Panc1 (cell line): ENCODE results near the gene CPA3. TPM values are rescaled to one million over a fixed set of nuclear protein-coding genes. Genes with fewer than 3 reads are reported as not detected.

Source experiments
- ATAC-seq: fragments of 200-7000 bp; cut with Tn5 transposase; 2 replicates; pipeline ENCODE4 v1.9.1; 2020; ENCODE audit warnings: mild to moderate bottlenecking, moderate library complexity
- BruUV-seq: library from RNA; stranded (reverse); fragments of 400-500 nt; replicated peaks from 2 replicates; lab custom pipeline; 2021; lab: Mats Ljungman, UMichigan
- CTCF ChIA-PET: fragments of 300-600 bp; sonication (Branson Sonifier 250); formaldehyde crosslinking; loops from one replicate; lab custom pipeline; 2022; ENCODE audit warnings: antibody characterized with exemption; lab: Charles Lee
- POLR2A ChIA-PET: fragments of 300-600 bp; sonication (Branson Sonifier 250); formaldehyde crosslinking; loops from one replicate; lab custom pipeline; 2022; ENCODE audit warnings: antibody characterized with exemption; lab: Charles Lee
- DNase-seq: peaks from one replicate; pipeline ENCODE4 v3.0.0-alpha.2; 2010; ENCODE audit warnings: low read depth, low spot score
- H3K27ac ChIP-seq: 2 replicates; pipeline ENCODE4 v1.5.1; 2011; ENCODE audit warnings: mild to moderate bottlenecking, low read length, inconsistent platforms
- H3K27me3 ChIP-seq: fragments of 200-500 bp; sonication (Bioruptor generic); 2 replicates; pipeline ENCODE4 v1.6.0; 2014; ENCODE audit warnings: low read length, inconsistent platforms; ENCODE audit not compliant: control insufficient read depth, insufficient read depth
- H3K36me3 ChIP-seq: fragments of 200-500 bp; sonication (Bioruptor generic); 2 replicates; pipeline ENCODE4 v1.5.1; 2014; ENCODE audit warnings: inconsistent platforms, mild to moderate bottlenecking, low read length, moderate library complexity; ENCODE audit not compliant: control insufficient read depth, insufficient read depth
- H3K4me1 ChIP-seq: 2 replicates; pipeline ENCODE4 v1.5.1; 2011; ENCODE audit warnings: inconsistent platforms, mild to moderate bottlenecking, low read length, moderate library complexity; ENCODE audit not compliant: control insufficient read depth, insufficient read depth
- H3K4me3 ChIP-seq, 2 experiments: 2 replicates each; pipeline ENCODE4 v1.5.1; 2011 to 2012; ENCODE audit warnings: low read depth in 2 of 2, low read length in 2 of 2, mild to moderate bottlenecking in 2 of 2, inconsistent platforms in 1 of 2, moderate library complexity in 1 of 2
- H3K9me3 ChIP-seq: fragments of 200-500 bp; sonication (Bioruptor generic); 2 replicates; pipeline ENCODE4 v1.5.1; 2014; ENCODE audit warnings: low read depth, mild to moderate bottlenecking, inconsistent platforms, low read length, moderate library complexity; ENCODE audit not compliant: control insufficient read depth, insufficient read depth
- CTCF ChIP-seq: fragments of 450-650 bp; IDR thresholded peaks from 2 replicates; pipeline ENCODE4 v1.5.1; 2017; ENCODE audit warnings: mild to moderate bottlenecking
- POLR2AphosphoS5 ChIP-seq: IDR thresholded peaks from 2 replicates; pipeline ENCODE4 v1.6.1; 2012; ENCODE audit warnings: mild to moderate bottlenecking, low read depth, low read length, moderate library complexity
- REST ChIP-seq, 2 experiments: IDR thresholded peaks; 2 replicates each; pipeline ENCODE4 v1.6.1; 2011 to 2012; ENCODE audit warnings: low read depth in 2 of 2, control low read depth in 1 of 2, low read length in 1 of 2, mild to moderate bottlenecking in 1 of 2, moderate library complexity in 1 of 2; ENCODE audit not compliant: insufficient read depth in 1 of 2
- SIN3A ChIP-seq: IDR thresholded peaks from 2 replicates; pipeline ENCODE4 v1.6.1; 2012; ENCODE audit warnings: low read depth, mild to moderate bottlenecking, low read length, moderate library complexity, borderline replicate concordance; ENCODE audit not compliant: insufficient read depth
- TCF7L2 ChIP-seq: IDR thresholded peaks from 2 replicates; pipeline ENCODE4 v1.6.1; 2011; ENCODE audit warnings: mild to moderate bottlenecking, low read depth, low read length, inconsistent platforms
- in situ Hi-C: cut with HindIII; loops from 2 replicates; pipeline ENCODE4 v1.10.0; 2016; ENCODE audit warnings: low sequenced_read_pairs, low pct_unique_long_range_greater_than_20kb
- intact Hi-C: fragments of 100-400 bp; cut with micrococcal nuclease; formaldehyde crosslinking; loops from one replicate; pipeline ENCODE4 v1.10.0; 2022; ENCODE audit not compliant: unreplicated experiment
- total RNA-seq: library from RNA; stranded (reverse); gene quantifications from one replicate; pipeline ENCODE4 v1.2.1, GENCODE V29; 2021; ENCODE audit not compliant: unreplicated experiment

CPA3 gene
- total RNA-seq, 1 experiment from 2014 or later: not detected

GRCh38 chr3:148911173-148911572 lies 46.1 kb downstream of the CPA3 start:
- Histone ChIP-seq H3K4me3 (no peak overlapping the region), H3K36me3 (no peaks in the 10 kb centered on the region), H3K9me3 (no peaks in the 10 kb centered on the region), H3K27me3 (peaks cover 9% of the 10 kb centered on the region; the same call in 1 of the 2 replicates), H3K27ac (no peak overlapping the region), H3K4me1 (no peaks in the 10 kb centered on the region)
- no peak for ATAC-seq
- intact Hi-C loops (no loop called here), in situ Hi-C loops (no loop called here)
- no TSS peak for BruUV-seq
- TF ChIP-seq SIN3A (no peak), POLR2AphosphoS5 (no peak), TCF7L2 (no peak), REST (IDR thresholded peaks at IDR 0.05; ENCODE audit: insufficient read depth in 1 of 2, low read depth in 2 of 2, low read length in 1 of 2) (no peak)
- CTCF ChIA-PET: no interaction called here
- POLR2A ChIA-PET: no interaction called here
- no peak for DNase-seq

GRCh38 chr3:148911592-148911991 lies 46.5 kb downstream of the CPA3 start:
- in situ Hi-C loops: no loop called here
- BruUV-seq: no TSS peak
- no peak for ATAC-seq
- no peak for DNase-seq
- peaks cover 9% of the 10 kb centered on the region; the same call in 1 of the 2 replicates for H3K27me3 ChIP-seq
- intact Hi-C loops: no loop called here
- no peak overlapping the region for H3K27ac ChIP-seq
- H3K36me3 ChIP-seq: no peaks in the 10 kb centered on the region
- TF ChIP-seq POLR2AphosphoS5: no peak
- no peaks in the 10 kb centered on the region for H3K9me3 ChIP-seq
- ChIA-PET POLR2A (no interaction called here), CTCF (no interaction called here)
- no peak overlapping the region for H3K4me3 ChIP-seq
- H3K4me1 ChIP-seq: no peaks in the 10 kb centered on the region

GRCh38 chr3:148914936-148915690 lies 50.0 kb downstream of the CPA3 start:
- H3K27ac ChIP-seq: no peak overlapping the region
- no peaks in the 10 kb centered on the region for H3K4me1 ChIP-seq
- no TSS peak for BruUV-seq
- H3K9me3 ChIP-seq: no peaks in the 10 kb centered on the region
- ChIA-PET CTCF (no interaction called here), POLR2A (interaction anchor here (0.7 kb wide), 1 partner anchor 86 kb away, joined by 9 read pairs; no protein-coding TSS in a partner anchor)
- ATAC-seq: no peak
- TF ChIP-seq SIN3A: no peak
- TF ChIP-seq POLR2AphosphoS5: no peak
- no peak for TF ChIP-seq REST (IDR thresholded peaks at IDR 0.05; ENCODE audit: insufficient read depth in 1 of 2, low read depth in 2 of 2, low read length in 1 of 2)
- TF ChIP-seq CTCF: no peak
- in situ Hi-C loops (no loop called here), intact Hi-C loops (no loop called here)
- no peak overlapping the region for H3K4me3 ChIP-seq
- H3K27me3 ChIP-seq: peaks cover 9% of the 10 kb centered on the region; the same call in 1 of the 2 replicates
- H3K36me3 ChIP-seq: no peaks in the 10 kb centered on the region
- no peak for DNase-seq
